22Rv1 (cell line): Measurements from ENCODE around the gene LRRC1.

Experiments
- ZFX ChIP-seq: fragments of 450-650 bp; IDR thresholded peaks from 2 replicates; pipeline ENCODE4 v1.6.1; 2017; ENCODE audit warnings: antibody characterized with exemption, borderline replicate concordance
- TF ChIP-seq, protein P1 (sequence below): fragments of 450-650 bp; IDR thresholded peaks from 2 replicates; pipeline ENCODE4 v1.5.1; 2017; ENCODE audit warnings: mild to moderate bottlenecking

DNA sequence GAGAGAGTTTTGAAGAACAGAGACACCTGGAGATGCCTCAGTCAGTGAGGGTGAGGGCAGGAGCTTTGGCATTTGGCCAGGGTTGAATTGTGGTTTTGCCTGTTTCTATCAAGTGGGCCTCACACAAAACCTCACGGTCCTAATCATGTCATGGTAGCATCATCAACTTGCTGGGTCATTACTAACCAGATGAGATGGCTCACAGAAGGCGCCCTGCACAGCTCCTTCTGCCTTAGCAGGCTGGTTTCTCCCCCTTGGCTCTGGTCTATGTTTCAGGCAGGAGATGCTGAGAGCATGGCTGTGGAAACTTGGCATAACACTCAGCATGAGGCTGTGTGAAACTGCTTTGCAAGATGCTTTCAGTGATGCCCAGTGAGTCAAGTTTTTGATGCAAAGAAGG is 99.3 kb downstream of the LRRC1 start:
- TF ChIP-seq, protein P1, sequence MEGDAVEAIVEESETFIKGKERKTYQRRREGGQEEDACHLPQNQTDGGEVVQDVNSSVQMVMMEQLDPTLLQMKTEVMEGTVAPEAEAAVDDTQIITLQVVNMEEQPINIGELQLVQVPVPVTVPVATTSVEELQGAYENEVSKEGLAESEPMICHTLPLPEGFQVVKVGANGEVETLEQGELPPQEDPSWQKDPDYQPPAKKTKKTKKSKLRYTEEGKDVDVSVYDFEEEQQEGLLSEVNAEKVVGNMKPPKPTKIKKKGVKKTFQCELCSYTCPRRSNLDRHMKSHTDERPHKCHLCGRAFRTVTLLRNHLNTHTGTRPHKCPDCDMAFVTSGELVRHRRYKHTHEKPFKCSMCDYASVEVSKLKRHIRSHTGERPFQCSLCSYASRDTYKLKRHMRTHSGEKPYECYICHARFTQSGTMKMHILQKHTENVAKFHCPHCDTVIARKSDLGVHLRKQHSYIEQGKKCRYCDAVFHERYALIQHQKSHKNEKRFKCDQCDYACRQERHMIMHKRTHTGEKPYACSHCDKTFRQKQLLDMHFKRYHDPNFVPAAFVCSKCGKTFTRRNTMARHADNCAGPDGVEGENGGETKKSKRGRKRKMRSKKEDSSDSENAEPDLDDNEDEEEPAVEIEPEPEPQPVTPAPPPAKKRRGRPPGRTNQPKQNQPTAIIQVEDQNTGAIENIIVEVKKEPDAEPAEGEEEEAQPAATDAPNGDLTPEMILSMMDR = no peak
- TF ChIP-seq ZFX = no peak
